CD4-positive, CD25-positive, alpha-beta regulatory T cell (primary cell): ENCODE results near the gene BMPER. TPM values are rescaled to one million over a fixed set of nuclear protein-coding genes. Genes with fewer than 3 reads are reported as not detected.

Experiments
- ATAC-seq, 2 donors: fragments of 150-1000 bp; cut with Tn5 transposase; one replicate each; pipeline ENCODE4 v1.10.0; 2021; ENCODE audit warnings: low read depth in 2 of 2, moderate number of reproducible peaks in 2 of 2, moderate library complexity in 1 of 2
- DNase-seq, 3 donors: peaks; one replicate each; pipeline versions ENCODE4 v3.0.0 to v3.0.0-alpha.2; 2012 to 2022; ENCODE audit warnings: mixed read lengths in 1 of 3
- H3K27ac ChIP-seq: one replicate; pipeline ENCODE4 v1.7.0; 2013; ENCODE audit warnings: mild to moderate bottlenecking, low read length; ENCODE audit not compliant: insufficient read depth, poor library complexity, severe bottlenecking
- H3K27me3 ChIP-seq: one replicate; pipeline ENCODE4 v1.7.0; 2013; ENCODE audit warnings: low read length; ENCODE audit not compliant: control insufficient read depth, insufficient read depth
- H3K36me3 ChIP-seq: one replicate; pipeline ENCODE4 v1.7.0; 2013; ENCODE audit warnings: mild to moderate bottlenecking, low read length, moderate library complexity; ENCODE audit not compliant: control insufficient read depth, insufficient read depth
- H3K4me1 ChIP-seq: 2 replicates; pipeline ENCODE4 v1.7.0; 2013; ENCODE audit warnings: mild to moderate bottlenecking, low read length; ENCODE audit not compliant: insufficient read depth, control insufficient read depth, poor library complexity, severe bottlenecking
- H3K4me3 ChIP-seq: one replicate; pipeline ENCODE4 v1.7.0; 2013; ENCODE audit warnings: low read depth, mild to moderate bottlenecking, low read length, moderate library complexity
- H3K9me3 ChIP-seq, 2 experiments: 1 replicate in 1 of 2; 2 replicates in 1 of 2; pipeline ENCODE4 v1.7.0; 2013; ENCODE audit warnings: low read length in 2 of 2, mild to moderate bottlenecking in 1 of 2, moderate library complexity in 1 of 2; ENCODE audit not compliant: control insufficient read depth in 2 of 2
- H3K27ac Mint-ChIP-seq, 3 donors: one replicate each; pipeline ENCODE4 v1.8.0; 2020 to 2022; ENCODE audit warnings: mild to moderate bottlenecking in 3 of 3, mixed read lengths in 3 of 3, moderate library complexity in 2 of 3
- H3K27me3 Mint-ChIP-seq: one replicate; pipeline ENCODE4 v1.8.0; 2022; ENCODE audit warnings: mild to moderate bottlenecking, mixed read lengths
- H3K36me3 Mint-ChIP-seq: one replicate; pipeline ENCODE4 v1.8.0; 2020; ENCODE audit warnings: mixed read lengths
- H3K4me1 Mint-ChIP-seq, 4 donors: one replicate each; pipeline ENCODE4 v1.8.0; 2020 to 2022; ENCODE audit warnings: mixed read lengths in 4 of 4, mild to moderate bottlenecking in 1 of 4
- H3K4me3 Mint-ChIP-seq, 4 donors: one replicate each; pipeline ENCODE4 v1.8.0; 2020 to 2022; ENCODE audit warnings: mild to moderate bottlenecking in 4 of 4, mixed read lengths in 4 of 4, moderate library complexity in 3 of 4
- H3K9me3 Mint-ChIP-seq, 7 donors: one replicate each; pipeline ENCODE4 v1.8.0; 2020 to 2022; ENCODE audit warnings: mixed read lengths in 7 of 7, mild to moderate bottlenecking in 3 of 7, moderate library complexity in 2 of 7
- polyA plus RNA-seq, 4 donors: library from polyadenylated mRNA; unstranded; fragments of 300-500 nt; fragmentation: Illumina TruSeq; gene quantifications; one replicate each; pipeline ENCODE4 v1.2.3, GENCODE V29; 2021
- total RNA-seq: library from RNA; stranded (reverse); gene quantifications from one replicate; pipeline ENCODE4 v1.2.3, GENCODE V29; 2022

Gene BMPER
- total RNA-seq (not detected), polyA plus RNA-seq (not detected)

GRCh38 chr7:33905389-33906032 is at the start of gene BMPER:
TSS of gene BMPER (plus strand) at chr7:33905539. CDS start at chr7:33905614, 75 bp downstream.
- H3K4me1 Mint-ChIP-seq, result peaks cover 0 to 8% (median 0%) of the 10 kb centered on the region in 4 donors
- peaks cover 0 to 2% (median 0%) of the 10 kb centered on the region in 7 donors for H3K9me3 Mint-ChIP-seq
- H3K27ac Mint-ChIP-seq, result no peak within 1 kb of the TSS
- no peak within 1 kb of the TSS for H3K27ac ChIP-seq
- peak within 1 kb of the TSS in 2 of 4 donors; percentile 59 to 65 for H3K4me3 Mint-ChIP-seq
- H3K27me3 ChIP-seq, result peaks cover 46% of the 10 kb centered on the region
- H3K27me3 Mint-ChIP-seq, result peaks cover 53% of the 10 kb centered on the region
- H3K9me3 ChIP-seq, result no peaks in the 10 kb centered on the region
- no peaks in the 10 kb centered on the region for H3K36me3 ChIP-seq
- DNase-seq (no peak), ATAC-seq (no peak)
- no peaks in the 10 kb centered on the region for H3K36me3 Mint-ChIP-seq
- H3K4me1 ChIP-seq, result peaks cover 12% of the 10 kb centered on the region
- H3K4me3 ChIP-seq, result no peak within 1 kb of the TSS

DNA sequence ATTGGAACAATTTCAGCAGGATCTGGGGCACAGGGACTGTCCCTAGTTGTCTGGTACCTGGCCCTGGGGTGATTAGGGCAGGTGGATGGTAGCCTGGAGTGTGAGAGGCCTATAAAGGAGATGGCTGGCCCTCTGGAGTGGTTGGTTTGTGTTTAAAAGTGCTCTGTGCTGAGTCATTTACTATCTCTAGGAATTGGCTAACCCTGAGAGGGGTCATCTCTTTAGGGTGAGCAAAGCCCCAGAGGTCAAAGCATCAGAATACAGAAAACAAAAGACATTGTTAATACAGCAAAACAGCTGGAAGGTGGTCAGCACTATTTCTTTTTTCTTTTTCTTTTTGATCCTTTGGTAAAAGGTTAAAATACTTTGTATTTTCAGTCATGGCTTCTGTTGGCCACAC is 43.4 kb upstream of the BMPER start:
- H3K36me3 Mint-ChIP-seq, result no peaks in the 10 kb centered on the region

DNA sequence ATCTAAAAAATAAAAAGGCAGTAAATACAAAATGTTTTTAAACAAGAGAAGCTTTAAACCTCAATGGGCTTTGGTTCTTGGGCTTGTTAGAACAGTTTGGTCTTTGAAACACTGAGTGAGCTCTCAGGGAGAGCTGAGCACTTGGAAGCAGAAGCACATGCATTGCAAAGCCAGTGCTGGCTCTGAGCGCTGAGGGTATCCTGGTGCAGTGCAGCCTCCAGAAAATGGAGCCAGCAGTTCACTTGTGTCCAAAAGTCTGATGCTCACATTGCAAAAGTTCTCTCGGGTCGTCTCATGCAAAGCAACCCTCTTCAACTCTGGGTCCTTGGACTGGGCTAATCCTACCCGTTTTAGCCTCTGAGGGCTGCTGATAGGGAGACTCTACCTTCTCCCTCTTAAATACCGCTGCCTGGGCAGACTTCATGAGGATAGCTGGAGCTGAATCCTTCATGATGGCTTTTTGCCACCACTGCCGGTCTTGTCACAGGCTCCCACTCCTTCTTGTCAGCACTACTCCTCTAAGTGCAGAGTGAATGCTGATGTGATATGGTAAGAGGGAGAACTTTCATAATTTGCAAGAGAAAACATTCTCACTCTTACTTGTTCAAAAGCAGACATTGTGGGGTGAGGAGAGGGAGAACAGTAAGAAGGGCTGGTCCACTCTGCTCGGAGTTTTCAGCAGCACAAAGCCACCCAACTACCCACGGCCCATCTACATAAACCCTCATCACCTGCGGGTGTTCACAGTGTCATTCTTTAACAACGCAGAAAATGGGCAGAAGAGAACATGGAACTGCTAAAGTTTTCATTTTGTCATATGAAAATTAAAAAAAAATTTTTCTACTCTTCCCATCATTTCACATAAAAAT is 42.2 kb upstream of the BMPER start:
- Histone ChIP-seq H3K27ac (no peak overlapping the region), H3K9me3 (no peaks in the 10 kb centered on the region), H3K27me3 (no peaks in the 10 kb centered on the region), H3K36me3 (no peaks in the 10 kb centered on the region), H3K4me1 (no peaks in the 10 kb centered on the region), H3K4me3 (no peak overlapping the region)
- H3K4me3 Mint-ChIP-seq, result no peak overlapping the region
- peaks cover 0 to 4% (median 0%) of the 10 kb centered on the region in 7 donors for H3K9me3 Mint-ChIP-seq
- no peaks in the 10 kb centered on the region for H3K4me1 Mint-ChIP-seq
- no peak overlapping the region for H3K27ac Mint-ChIP-seq
- no peak for ATAC-seq
- no peaks in the 10 kb centered on the region for H3K27me3 Mint-ChIP-seq
- H3K36me3 Mint-ChIP-seq, result no peaks in the 10 kb centered on the region
- no peak for DNase-seq

More for the DNA sequence above, 43.4 kb upstream of the BMPER start:
- Mint-ChIP-seq H3K27me3 (no peaks in the 10 kb centered on the region), H3K27ac (no peak overlapping the region), H3K4me3 (no peak overlapping the region), H3K9me3 (peaks cover 0 to 4% (median 0%) of the 10 kb centered on the region in 7 donors), H3K4me1 (no peaks in the 10 kb centered on the region)
- Histone ChIP-seq H3K4me3 (no peak overlapping the region), H3K36me3 (no peaks in the 10 kb centered on the region), H3K27ac (no peak overlapping the region), H3K9me3 (no peaks in the 10 kb centered on the region), H3K27me3 (no peaks in the 10 kb centered on the region), H3K4me1 (no peaks in the 10 kb centered on the region)
- no peak for ATAC-seq
- DNase-seq, result no peak

- H3K36me3 Mint-ChIP-seq, result no peaks in the 10 kb centered on the region
- H3K27ac Mint-ChIP-seq, result no peak overlapping the region
- Histone ChIP-seq H3K4me3 (no peak overlapping the region), H3K27ac (no peak overlapping the region), H3K27me3 (no peaks in the 10 kb centered on the region), H3K36me3 (no peaks in the 10 kb centered on the region), H3K9me3 (no peaks in the 10 kb centered on the region), H3K4me1 (no peaks in the 10 kb centered on the region)
- peaks cover 0 to 2% (median 0%) of the 10 kb centered on the region in 7 donors for H3K9me3 Mint-ChIP-seq
- ATAC-seq, result no peak
- H3K4me3 Mint-ChIP-seq, result no peak overlapping the region
- no peak for DNase-seq
- H3K4me1 Mint-ChIP-seq, result no peaks in the 10 kb centered on the region
- no peaks in the 10 kb centered on the region for H3K27me3 Mint-ChIP-seq
These were observed 37.2 kb upstream of the BMPER start for GRCh38 chr7:33868166-33868565.

GRCh38 chr7:33869176-33869575 is 36.2 kb upstream of the BMPER start:
- DNase-seq (no peak), ATAC-seq (no peak)
- H3K9me3 ChIP-seq, result no peaks in the 10 kb centered on the region
- Mint-ChIP-seq H3K4me1 (no peaks in the 10 kb centered on the region), H3K4me3 (no peak overlapping the region), H3K27ac (no peak overlapping the region), H3K9me3 (peaks cover 0 to 2% (median 0%) of the 10 kb centered on the region in 7 donors), H3K36me3 (no peaks in the 10 kb centered on the region), H3K27me3 (no peaks in the 10 kb centered on the region)
- H3K27me3 ChIP-seq, result no peaks in the 10 kb centered on the region
- no peaks in the 10 kb centered on the region for H3K36me3 ChIP-seq
- no peaks in the 10 kb centered on the region for H3K4me1 ChIP-seq
- H3K4me3 ChIP-seq, result no peak overlapping the region
- H3K27ac ChIP-seq, result no peak overlapping the region

DNA sequence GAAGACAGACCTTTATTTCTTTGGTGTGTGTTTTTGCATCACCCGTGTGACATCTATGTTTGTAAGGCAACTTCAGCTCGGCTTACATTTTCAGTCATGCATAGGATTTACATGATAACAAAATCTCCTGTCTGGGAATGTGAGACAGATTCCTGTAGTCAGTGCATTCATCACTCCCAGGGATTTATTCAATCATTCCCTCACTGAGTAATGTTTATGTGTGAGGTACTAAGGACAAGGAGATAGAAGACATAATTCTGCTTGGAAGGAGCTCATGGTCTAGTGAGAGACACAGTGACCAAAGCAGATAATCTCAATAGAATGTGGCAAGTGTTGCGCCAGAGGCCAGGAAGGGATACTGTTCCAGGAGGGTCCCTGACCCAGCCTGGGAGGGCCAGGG is 35.2 kb upstream of the BMPER start:
- Histone ChIP-seq H3K9me3 (no peaks in the 10 kb centered on the region), H3K4me1 (no peaks in the 10 kb centered on the region), H3K27me3 (no peaks in the 10 kb centered on the region), H3K4me3 (no peak overlapping the region), H3K36me3 (no peaks in the 10 kb centered on the region), H3K27ac (no peak overlapping the region)
- no peak overlapping the region for H3K4me3 Mint-ChIP-seq
- DNase-seq (no peak), ATAC-seq (no peak)
- H3K27me3 Mint-ChIP-seq, result no peaks in the 10 kb centered on the region
- H3K27ac Mint-ChIP-seq, result no peak overlapping the region
- no peaks in the 10 kb centered on the region for H3K4me1 Mint-ChIP-seq
- H3K36me3 Mint-ChIP-seq, result no peaks in the 10 kb centered on the region
- peaks cover 0 to 2% (median 0%) of the 10 kb centered on the region in 7 donors for H3K9me3 Mint-ChIP-seq

DNA sequence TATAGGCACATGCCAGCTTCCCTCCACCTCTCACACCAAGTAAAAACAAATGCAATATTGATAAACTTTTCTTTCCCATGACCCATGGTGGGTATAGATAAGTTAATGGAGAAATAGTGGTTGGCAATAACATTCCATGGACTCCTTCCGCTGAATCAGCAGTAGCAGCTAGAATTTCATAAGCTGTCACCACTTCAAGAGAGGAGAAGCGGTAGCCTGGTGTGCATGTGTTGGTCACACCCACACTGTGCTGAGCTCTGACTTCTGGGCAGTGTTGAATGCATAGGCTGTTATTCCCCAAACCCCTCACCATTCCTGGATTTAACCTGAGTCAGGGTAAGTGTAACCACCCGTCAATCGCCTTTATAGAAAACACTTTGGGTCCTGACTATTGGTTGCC is 32.5 kb upstream of the BMPER start:
- Histone ChIP-seq H3K9me3 (no peaks in the 10 kb centered on the region), H3K4me3 (no peak overlapping the region), H3K36me3 (no peaks in the 10 kb centered on the region), H3K4me1 (no peaks in the 10 kb centered on the region), H3K27ac (no peak overlapping the region), H3K27me3 (no peaks in the 10 kb centered on the region)
- Mint-ChIP-seq H3K9me3 (peaks cover 0 to 2% (median 0%) of the 10 kb centered on the region in 7 donors), H3K27ac (no peak overlapping the region), H3K27me3 (no peaks in the 10 kb centered on the region), H3K4me3 (no peak overlapping the region), H3K4me1 (no peaks in the 10 kb centered on the region), H3K36me3 (no peaks in the 10 kb centered on the region)
- DNase-seq (no peak), ATAC-seq (no peak)
